Ecto neural progenitor cell (in vitro differentiated cells): ENCODE measurements around the gene PCCA.
"Not testable (repeated sequence)": the region's sequence is repeated elsewhere in the genome, so short reads cannot be mapped to it uniquely, and the experiment has no call there.

Source experiments
- DNase-seq: peaks from one replicate; pipeline ENCODE4 v3.0.0-alpha.2; 2018; ENCODE audit warnings: low spot score

PCCA gene

DNA sequence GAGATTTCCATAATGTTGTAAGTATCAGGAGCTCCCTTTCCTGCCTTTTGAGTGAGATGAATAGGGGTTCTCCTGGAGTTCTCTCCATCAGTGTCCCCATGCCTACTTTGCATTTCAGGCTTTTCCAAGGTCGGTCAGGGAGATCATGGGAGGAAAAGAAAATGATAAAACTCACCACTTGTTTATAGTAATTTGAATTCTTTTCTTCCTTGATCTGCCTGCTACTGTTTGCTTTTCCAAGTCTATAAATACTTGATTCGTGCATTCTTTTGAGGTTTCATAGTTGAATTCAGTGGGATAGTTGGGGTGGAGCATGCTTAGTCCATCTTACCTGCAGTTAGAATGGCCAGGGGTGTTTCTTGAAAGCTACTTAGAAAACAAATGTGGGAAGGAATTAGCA, 51.5 kb downstream of the PCCA start:
- DNase-seq, result no peak

DNA sequence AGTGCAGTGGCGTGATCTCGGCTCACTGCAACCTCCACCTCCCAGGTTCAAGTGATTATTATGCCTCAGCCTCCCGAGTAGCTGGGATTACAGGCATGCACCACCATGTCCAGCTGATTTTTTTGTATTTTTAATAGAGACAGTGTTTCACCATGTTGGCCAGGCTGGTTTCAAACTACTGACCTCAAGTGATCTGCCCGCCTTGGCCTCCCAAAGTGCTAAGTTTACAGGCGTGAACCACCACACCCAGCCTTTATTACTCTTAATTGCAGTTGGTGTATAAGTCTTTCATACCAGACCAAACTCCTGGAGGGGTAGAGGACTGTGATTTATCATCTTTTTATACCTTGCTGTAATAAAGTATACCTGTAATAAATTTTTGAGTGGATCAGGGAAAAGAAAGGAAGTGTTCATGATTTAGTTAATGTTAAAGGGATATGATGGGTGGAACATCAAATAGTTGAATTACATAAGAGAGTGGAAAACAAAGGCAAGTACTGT, 52.6 kb downstream of the PCCA start:
- DNase-seq, result not testable (repeated sequence)

GRCh38 chr13:100146534-100146933, 57.6 kb downstream of the PCCA start:
- DNase-seq, result no peak

GRCh38 chr13:100147825-100148224, 58.9 kb downstream of the PCCA start:
- no peak for DNase-seq

- DNase-seq, result no peak
Observed at GRCh38 chr13:100148422-100148821, 59.5 kb downstream of the PCCA start.

- no peak for DNase-seq
Observed at GRCh38 chr13:100149389-100149788, 60.5 kb downstream of the PCCA start.

- DNase-seq, result not testable (repeated sequence)
Observed at GRCh38 chr13:100150711-100151110, 61.8 kb downstream of the PCCA start.

- DNase-seq, result no peak
Observed at GRCh38 chr13:100154842-100155416, 66.0 kb downstream of the PCCA start.

- no peak for DNase-seq
Observed at GRCh38 chr13:100156788-100157187, 67.9 kb downstream of the PCCA start.

DNA sequence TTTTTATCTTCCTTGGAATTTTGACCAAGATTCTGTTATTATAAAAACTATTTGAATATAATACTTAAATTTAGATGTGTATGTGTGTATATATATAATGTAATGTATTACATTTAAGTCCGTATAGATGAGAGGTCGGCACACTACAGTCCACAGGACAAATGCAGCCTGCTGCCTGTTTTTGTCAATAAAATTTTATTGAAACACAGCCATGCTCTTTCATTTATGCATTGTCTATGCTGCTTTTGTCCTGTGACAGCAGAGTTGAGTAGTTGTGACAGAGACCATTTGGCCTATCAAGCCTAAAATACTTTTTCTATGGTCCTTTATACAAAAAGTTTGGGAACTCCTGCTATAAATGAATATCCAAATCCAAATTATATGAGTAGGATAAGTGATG, 69.7 kb downstream of the PCCA start:
- DNase-seq, result no peak

DNA sequence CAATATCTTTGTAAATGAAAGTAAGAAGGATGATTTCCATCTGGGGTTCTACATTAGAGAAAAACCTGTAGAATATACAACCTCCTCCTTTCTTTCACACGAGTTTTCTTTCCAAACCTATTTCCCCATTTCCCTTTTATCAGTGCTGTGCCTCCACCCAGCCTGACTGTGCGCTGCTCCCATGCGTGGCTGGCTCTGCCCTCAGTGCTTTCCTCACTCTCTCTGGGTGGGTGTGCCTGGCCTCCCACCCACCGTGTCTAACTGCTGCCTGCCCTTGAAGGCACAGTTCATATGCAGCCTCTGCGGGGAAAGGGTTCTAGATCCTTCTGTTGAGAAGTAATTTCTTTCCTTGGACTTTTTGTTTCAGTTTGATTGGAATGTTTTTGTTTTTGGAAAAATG, 70.7 kb downstream of the PCCA start:
- DNase-seq, result no peak

- no peak for DNase-seq
Observed at GRCh38 chr13:100160450-100160849, 71.6 kb downstream of the PCCA start.

DNA sequence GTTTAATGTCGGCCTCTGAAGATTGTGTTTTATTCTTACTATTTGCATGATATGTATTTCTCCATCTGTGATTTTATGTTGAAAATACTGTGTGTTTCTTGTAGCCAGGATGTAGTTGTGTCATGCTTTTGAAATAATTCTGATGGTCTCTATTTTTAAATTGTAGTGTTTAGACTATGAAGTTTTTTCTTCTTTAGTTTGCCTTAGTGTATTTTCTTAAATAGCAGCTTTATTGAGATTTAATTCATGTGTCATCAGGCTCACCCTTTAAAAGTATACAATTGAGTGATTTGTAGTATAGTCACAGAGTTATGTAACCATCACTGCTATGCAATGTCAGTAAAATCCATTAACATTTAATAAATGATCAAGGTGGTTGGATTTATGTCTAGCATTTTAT, 74.5 kb downstream of the PCCA start:
- no peak for DNase-seq

- no peak for DNase-seq
Observed at GRCh38 chr13:100173203-100173602, 84.3 kb downstream of the PCCA start.

GRCh38 chr13:100174455-100174854, 85.6 kb downstream of the PCCA start:
- not testable (repeated sequence) for DNase-seq

DNA sequence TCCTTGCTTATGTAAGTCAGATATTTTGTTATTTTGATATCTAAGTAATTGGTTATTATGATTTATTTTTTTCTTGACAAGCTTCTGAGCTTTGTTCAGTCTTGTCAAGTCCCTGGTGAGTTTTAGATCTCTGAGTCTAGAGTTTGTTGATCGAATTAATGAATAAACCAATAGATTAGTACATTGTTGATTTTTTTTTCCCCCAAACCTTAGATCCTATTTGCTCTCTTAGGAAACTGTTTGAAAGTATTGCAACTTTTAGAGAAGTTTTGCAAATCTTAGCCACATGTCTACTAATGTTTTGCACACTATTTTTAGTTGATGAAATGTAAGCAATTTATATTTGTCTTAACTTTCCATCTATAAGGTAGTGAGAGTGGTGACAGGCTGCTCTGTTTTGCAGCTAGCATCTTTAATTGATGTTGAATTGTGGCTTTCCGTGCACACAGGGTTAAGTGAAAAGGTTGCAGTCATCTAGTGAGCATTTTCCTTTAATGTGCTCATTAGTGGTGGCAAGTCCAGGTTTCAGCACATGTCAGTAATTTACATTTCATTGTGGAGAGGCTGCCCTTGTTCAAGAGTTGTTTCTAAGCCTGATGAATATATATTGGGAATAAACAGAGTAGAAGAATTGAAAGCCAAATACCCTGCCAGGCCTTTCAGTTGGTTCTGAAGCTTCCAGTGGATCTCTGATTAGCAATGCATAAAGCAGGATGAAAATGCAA, 86.3 kb downstream of the PCCA start:
- DNase-seq, result no peak

DNA sequence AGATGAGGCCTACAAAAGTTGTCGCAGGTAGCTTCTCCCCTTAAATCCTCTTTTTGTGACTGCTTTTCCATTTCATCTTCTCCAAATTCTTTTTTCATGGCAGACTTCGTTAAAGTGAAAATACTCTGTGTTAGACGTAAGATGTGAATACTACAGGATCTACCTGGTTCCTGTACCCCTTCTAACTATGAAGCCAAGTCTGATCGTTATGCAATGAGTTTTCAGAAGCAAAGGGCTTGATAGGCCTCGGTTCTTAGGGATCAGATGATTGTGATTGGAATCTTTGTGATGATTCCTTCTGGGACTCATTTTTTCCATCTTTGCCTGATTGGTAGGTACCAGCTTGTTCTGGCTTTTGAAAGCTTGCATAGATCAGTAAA, 86.9 kb downstream of the PCCA start:
- DNase-seq, result no peak

- no peak for DNase-seq
Observed at GRCh38 chr13:100176801-100177400, 88.0 kb downstream of the PCCA start.

GRCh38 chr13:100178309-100178708, 89.4 kb downstream of the PCCA start:
- DNase-seq, result no peak

GRCh38 chr13:100179276-100179675, 90.4 kb downstream of the PCCA start:
- DNase-seq, result no peak

GRCh38 chr13:100182900-100183490, 94.1 kb downstream of the PCCA start:
- no peak for DNase-seq

- no peak for DNase-seq
Observed at GRCh38 chr13:100184095-100184494, 95.2 kb downstream of the PCCA start.

DNA sequence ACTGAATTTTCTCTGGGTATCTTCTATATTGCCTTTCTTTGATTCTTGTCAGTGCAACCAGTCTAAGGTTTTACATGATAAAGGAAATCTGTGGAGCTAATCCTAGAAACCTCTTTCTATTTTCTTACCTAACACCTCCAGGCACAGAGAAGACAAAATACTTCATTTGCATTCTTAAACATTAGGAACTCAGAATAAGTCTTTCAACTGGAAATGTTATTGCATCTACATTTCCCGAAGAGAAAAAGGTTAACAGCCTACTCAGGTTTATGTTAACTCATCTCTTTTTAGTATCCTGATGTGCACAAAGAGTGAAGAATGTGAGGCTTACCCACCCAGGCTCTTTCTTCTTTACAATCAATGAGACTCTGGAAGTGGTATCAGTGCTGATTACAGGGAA, 106.7 kb downstream of the PCCA start:
- no peak for DNase-seq
